HepG2 (cell line): ENCODE data around the gene E2F1. TPM values are rescaled to one million over a fixed set of nuclear protein-coding genes. Genes with fewer than 3 reads are reported as not detected.

Source experiments
- ATF6 ChIP-seq: sonication (generic); formaldehyde crosslinking; conservative IDR thresholded peaks from 2 replicates; pipeline ENCODE4 v1.4.0; 2020; ENCODE audit warnings: missing genetic modification reagents
- IRF2 ChIP-seq: IDR thresholded peaks from 2 replicates; pipeline ENCODE4 v1.6.1; 2018; ENCODE audit warnings: missing genetic modification reagents, missing compliant biosample characterization
- MZF1 ChIP-seq: sonication (generic); formaldehyde crosslinking; IDR thresholded peaks from 2 replicates; pipeline ENCODE4 v1.8.1; 2023; ENCODE audit warnings: mild to moderate bottlenecking, missing genetic modification reagents, borderline replicate concordance
- SMAD9 ChIP-seq: sonication (generic); formaldehyde crosslinking; IDR thresholded peaks from 2 replicates; pipeline ENCODE4 v1.5.1; 2020; ENCODE audit warnings: mild to moderate bottlenecking, missing genetic modification reagents
- ZFX ChIP-seq: sonication (generic); formaldehyde crosslinking; IDR thresholded peaks from 2 replicates; pipeline ENCODE4 v1.4.0; 2020; ENCODE audit warnings: mild to moderate bottlenecking, low read depth, missing genetic modification reagents, moderate library complexity
- ZIK1 ChIP-seq: sonication (generic); formaldehyde crosslinking; IDR thresholded peaks from 2 replicates; pipeline ENCODE4 v1.5.0; 2020; ENCODE audit warnings: mild to moderate bottlenecking, low read depth, missing genetic modification reagents, borderline replicate concordance
- ZNF124 ChIP-seq: sonication (generic); formaldehyde crosslinking; IDR thresholded peaks from 2 replicates; pipeline ENCODE4 v1.4.0; 2020; ENCODE audit warnings: missing genetic modification reagents
- ZNF350 ChIP-seq: sonication (generic); formaldehyde crosslinking; IDR thresholded peaks from 2 replicates; pipeline ENCODE4 v1.4.0; 2020; ENCODE audit warnings: mild to moderate bottlenecking, low read depth, missing genetic modification reagents, borderline replicate concordance
- ZNF644 ChIP-seq: IDR thresholded peaks from 2 replicates; pipeline ENCODE4 v1.6.1; 2016; ENCODE audit warnings: low read depth
- ZNF646 ChIP-seq: sonication (generic); formaldehyde crosslinking; IDR thresholded peaks from 2 replicates; pipeline ENCODE4 v1.9.0; 2021; ENCODE audit warnings: mild to moderate bottlenecking, missing genetic modification reagents
- ZNF724P ChIP-seq: sonication (generic); formaldehyde crosslinking; IDR thresholded peaks from 2 replicates; pipeline ENCODE4 v1.8.0; 2022; ENCODE audit warnings: missing genetic modification reagents, borderline replicate concordance
- polyA plus RNA-seq, 8 experiments: library from polyadenylated mRNA; depleted of rRNA in 3 of 8; stranded (reverse) in 7 of 8; unstranded in 1 of 8; fragments of >200 nt; fragmentation: Illumina TruSeq in 4 of 8; extraction: Trizol in 4 of 8; gene quantifications; 2 replicates each; pipeline versions ENCODE4 v1.2.1 to v1.2.3, GENCODE V29; 2011 to 2016; ENCODE audit warnings: low read depth in 4 of 8, missing spikeins in 1 of 8, mixed read lengths in 1 of 8; ENCODE audit not compliant: insufficient read depth in 1 of 8
- total RNA-seq, 5 experiments: library from RNA; depleted of rRNA; stranded (reverse); fragments of >200 nt; fragmentation: Illumina TruSeq; extraction: Trizol; gene quantifications; 2 replicates each; pipeline ENCODE4 v1.2.3, GENCODE V29; 2016; ENCODE audit warnings: low read depth in 1 of 5
- TF ChIP-seq, protein P1 (sequence below): sonication (generic); formaldehyde crosslinking; IDR thresholded peaks from 2 replicates; pipeline ENCODE4 v1.4.0; 2020; ENCODE audit warnings: mild to moderate bottlenecking, missing genetic modification reagents
- TF ChIP-seq, protein P2 (sequence below): sonication (generic); formaldehyde crosslinking; IDR thresholded peaks from 2 replicates; pipeline ENCODE4 v1.5.0; 2020; ENCODE audit warnings: missing genetic modification reagents, mild to moderate bottlenecking, borderline replicate concordance
- TF ChIP-seq, protein P3 (sequence below): sonication (generic); formaldehyde crosslinking; conservative IDR thresholded peaks from 2 replicates; pipeline ENCODE4 v1.4.0; 2020; ENCODE audit warnings: missing genetic modification reagents
- TF ChIP-seq, protein P4 (sequence below): IDR thresholded peaks from 2 replicates; pipeline ENCODE4 v1.6.1; 2016; ENCODE audit warnings: mild to moderate bottlenecking, missing biosample characterization, missing genetic modification reagents

Gene E2F1
- total and polyA plus RNA-seq, 2 of the 13 experiments (the other 11 are each of a cell fraction or from before 2014, with no cell fraction given) = 25.5 to 39.4 TPM

DNA sequence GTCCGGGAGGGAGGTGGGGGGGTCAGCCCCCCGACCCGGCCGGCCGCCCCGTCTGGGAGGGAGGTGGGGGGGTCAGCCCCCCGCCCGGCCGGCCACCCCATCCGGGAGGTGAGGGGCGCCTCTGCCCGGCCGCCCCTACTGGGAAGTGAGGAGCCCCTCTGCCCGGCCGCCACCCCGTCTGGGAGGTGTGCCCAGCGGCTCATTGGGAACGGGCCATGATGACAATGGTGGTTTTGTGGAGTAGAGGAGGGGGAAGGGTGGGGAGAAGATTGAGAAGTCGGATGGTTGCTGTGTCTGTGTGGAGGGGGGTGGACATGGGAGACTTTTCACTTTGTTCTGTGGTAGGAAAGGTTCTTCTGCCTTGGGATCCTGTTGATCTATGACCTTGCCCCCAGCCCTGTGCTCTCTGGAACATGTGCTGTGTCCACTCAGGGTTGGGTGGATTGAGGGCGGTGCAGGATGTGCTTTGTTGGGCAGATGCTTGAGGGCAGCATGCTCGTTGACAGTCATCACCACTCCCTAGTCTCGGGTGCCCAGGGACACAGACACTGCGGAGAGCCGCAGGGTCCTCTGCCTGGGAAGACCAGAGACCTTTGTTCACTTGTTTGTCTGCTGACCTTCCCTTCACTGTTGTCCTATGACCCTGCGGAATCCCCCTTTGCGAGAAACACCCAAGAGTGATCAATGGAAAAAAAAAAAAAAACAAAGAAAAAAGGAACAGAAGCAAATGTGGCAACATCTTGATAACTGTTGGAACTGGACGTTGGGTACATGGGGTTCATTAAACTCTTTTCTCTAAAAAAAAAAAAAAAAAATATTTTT lies 15.7 kb upstream of the E2F1 start (continued):
- TF ChIP-seq ATF6 = no peak
- TF ChIP-seq, protein P1, sequence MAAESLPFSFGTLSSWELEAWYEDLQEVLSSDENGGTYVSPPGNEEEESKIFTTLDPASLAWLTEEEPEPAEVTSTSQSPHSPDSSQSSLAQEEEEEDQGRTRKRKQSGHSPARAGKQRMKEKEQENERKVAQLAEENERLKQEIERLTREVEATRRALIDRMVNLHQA (CRISPR knock-in tag) = no peak
- TF ChIP-seq ZNF350 = peak; percentile 87
- TF ChIP-seq ZFX = peak; percentile 59; the same call in 1 of the 2 replicates
- TF ChIP-seq ZNF724P = peak; percentile 65; the same call in 1 of the 2 replicates
- no peak for TF ChIP-seq ZIK1
- TF ChIP-seq ZNF644 (CRISPR knock-in tag) = peak; percentile 55; the same call in 1 of the 2 replicates
- TF ChIP-seq SMAD9 = no peak
- TF ChIP-seq, protein P2, sequence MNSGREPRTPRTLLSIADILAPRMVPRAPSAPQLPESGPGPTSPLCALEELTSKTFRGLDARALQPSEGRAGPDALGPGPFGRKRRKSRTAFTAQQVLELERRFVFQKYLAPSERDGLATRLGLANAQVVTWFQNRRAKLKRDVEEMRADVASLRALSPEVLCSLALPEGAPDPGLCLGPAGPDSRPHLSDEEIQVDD (CRISPR knock-in tag) = peak; percentile 46; the same call in 1 of the 2 replicates
- no peak for TF ChIP-seq MZF1 (CRISPR knock-in tag)
- TF ChIP-seq, protein P3, sequence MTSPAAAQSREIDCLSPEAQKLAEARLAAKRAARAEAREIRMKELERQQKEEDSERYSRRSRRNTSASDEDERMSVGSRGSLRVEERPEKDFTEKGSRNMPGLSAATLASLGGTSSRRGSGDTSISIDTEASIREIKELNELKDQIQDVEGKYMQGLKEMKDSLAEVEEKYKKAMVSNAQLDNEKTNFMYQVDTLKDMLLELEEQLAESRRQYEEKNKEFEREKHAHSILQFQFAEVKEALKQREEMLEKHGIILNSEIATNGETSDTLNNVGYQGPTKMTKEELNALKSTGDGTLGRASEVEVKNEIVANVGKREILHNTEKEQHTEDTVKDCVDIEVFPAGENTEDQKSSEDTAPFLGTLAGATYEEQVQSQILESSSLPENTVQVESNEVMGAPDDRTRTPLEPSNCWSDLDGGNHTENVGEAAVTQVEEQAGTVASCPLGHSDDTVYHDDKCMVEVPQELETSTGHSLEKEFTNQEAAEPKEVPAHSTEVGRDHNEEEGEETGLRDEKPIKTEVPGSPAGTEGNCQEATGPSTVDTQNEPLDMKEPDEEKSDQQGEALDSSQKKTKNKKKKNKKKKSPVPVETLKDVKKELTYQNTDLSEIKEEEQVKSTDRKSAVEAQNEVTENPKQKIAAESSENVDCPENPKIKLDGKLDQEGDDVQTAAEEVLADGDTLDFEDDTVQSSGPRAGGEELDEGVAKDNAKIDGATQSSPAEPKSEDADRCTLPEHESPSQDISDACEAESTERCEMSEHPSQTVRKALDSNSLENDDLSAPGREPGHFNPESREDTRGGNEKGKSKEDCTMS (CRISPR knock-in tag) = no peak
- TF ChIP-seq, protein P4, sequence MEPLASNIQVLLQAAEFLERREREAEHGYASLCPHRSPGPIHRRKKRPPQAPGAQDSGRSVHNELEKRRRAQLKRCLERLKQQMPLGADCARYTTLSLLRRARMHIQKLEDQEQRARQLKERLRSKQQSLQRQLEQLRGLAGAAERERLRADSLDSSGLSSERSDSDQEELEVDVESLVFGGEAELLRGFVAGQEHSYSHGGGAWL (CRISPR knock-in tag) = 0 out of 2 replicates have a peak, but pooled peaks have one; percentile 19
- TF ChIP-seq IRF2 (CRISPR knock-in tag) = peak; percentile 74
- TF ChIP-seq ZNF646 (CRISPR knock-in tag) = no peak
- 0 out of 2 replicates have a peak, but pooled peaks have one; percentile 71 for TF ChIP-seq ZNF124 (CRISPR knock-in tag)
